ENCODE results near the gene PTPRG.

GRCh38 chr3:61649381-61650170 lies 88.2 kb downstream of the PTPRG start:
- TF ChIP-seq CTCF (conservative IDR thresholded peaks at IDR 0.05; ENCODE audit: low read length) (no peak), EZH2phosphoT487 (IDR thresholded peaks at IDR 0.05; ENCODE audit: borderline replicate concordance) (no peak)

All from Loucy (cell line).